GM18508 (cell line): ENCODE results near the gene PLEKHA4.
"Not testable (repeated sequence)": the region's sequence is repeated elsewhere in the genome, so short reads cannot be mapped to it uniquely, and the experiment has no call there.

ENCODE experiments used
- ATAC-seq: cut with Tn5 transposase; IDR thresholded peaks from one replicate; pipeline ENCODE4 v1.9.1; 2021; ENCODE audit warnings: moderate number of reproducible peaks; ENCODE audit not compliant: insufficient read depth, unreplicated experiment

Gene PLEKHA4

DNA sequence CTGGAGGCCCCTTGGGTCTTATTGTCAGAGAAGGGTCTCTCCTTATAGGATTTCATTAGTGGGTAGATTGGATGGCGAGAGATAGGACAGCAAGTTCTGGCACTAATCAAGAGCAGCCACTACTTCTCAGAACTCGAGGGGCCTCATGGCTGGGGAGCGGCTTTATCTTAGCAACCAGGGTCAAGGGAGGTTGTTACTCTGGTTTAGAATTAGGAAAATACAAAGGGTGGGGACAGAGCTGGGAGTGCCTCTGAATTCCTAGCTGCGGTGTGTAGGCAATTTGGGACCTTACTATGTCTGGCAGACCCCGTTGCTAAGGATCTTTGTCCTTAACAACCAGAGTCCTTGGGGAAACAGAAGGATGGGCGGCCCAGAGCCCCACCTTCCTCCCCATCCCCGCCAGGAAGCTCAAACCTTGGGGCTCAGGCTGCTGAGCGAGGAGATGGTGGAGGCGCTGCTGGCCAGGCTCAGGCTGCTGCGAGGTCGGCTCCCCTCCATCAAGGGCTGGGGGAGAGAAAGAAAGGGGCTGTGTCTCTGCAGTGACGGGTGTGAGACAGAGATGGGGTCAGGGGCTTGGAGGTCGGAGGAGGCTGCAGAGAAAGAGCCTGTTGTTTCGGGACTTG lies 1.2 kb downstream of the PLEKHA4 start:
- ATAC-seq, result no peak

DNA sequence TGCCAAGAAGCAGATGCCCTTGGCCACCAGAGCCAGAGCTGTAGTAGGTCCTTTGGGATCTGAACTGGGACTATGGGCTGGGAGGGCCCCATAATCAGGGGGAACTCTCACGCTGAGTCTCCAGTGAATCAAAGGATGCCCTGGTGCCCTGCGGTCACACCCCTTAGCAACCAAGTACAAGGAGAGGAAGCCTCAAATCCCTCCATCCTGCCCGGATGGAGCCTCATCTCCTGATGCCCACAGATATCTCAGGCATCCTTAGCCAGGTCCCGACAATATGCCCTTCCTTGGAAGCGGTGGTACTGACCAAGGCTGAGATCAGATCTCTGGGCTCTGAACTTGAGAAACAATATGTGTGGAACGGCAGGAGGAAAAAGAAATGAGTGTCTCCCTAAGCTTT lies 1.7 kb downstream of the PLEKHA4 start:
- ATAC-seq, result no peak

DNA sequence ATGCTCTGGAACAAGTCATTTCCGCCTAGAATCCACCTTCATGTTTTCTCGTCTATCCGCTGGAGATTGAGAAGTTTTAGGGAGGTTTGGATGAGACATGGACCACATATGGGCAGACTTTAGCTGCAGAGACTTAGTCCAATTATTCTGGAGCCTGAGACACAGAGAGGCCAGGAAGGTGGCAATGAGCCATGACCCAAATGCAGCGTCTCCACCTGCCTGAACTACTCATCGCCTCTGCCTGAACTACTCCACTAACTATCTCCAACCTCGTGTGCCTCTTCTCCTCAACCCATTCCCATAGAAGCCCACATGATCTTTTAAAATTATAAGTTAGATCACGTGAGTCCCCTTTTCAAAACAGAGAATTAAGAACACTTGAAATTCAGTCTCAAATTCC lies 5.6 kb downstream of the PLEKHA4 start:
- ATAC-seq, result no peak

DNA sequence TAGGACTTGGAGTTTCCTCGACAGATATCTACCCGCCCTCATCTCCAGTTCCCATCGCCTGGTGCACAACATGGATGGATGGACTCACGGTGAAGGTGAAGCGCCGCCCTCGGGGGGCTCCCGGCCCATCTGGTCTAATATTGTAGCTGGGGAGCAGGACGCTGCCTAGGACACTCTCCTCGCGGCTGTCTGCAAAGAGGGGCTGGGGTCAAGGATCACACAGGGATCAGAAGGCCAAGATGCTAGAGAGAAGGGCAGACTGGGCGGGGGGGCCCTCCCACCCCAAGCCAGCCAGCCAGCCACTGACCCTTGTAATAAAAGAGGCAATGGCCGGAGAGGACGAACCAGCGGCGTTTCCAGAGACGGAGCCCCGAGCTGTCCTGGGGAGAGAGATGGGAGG lies 7.1 kb downstream of the PLEKHA4 start:
- no peak for ATAC-seq

DNA sequence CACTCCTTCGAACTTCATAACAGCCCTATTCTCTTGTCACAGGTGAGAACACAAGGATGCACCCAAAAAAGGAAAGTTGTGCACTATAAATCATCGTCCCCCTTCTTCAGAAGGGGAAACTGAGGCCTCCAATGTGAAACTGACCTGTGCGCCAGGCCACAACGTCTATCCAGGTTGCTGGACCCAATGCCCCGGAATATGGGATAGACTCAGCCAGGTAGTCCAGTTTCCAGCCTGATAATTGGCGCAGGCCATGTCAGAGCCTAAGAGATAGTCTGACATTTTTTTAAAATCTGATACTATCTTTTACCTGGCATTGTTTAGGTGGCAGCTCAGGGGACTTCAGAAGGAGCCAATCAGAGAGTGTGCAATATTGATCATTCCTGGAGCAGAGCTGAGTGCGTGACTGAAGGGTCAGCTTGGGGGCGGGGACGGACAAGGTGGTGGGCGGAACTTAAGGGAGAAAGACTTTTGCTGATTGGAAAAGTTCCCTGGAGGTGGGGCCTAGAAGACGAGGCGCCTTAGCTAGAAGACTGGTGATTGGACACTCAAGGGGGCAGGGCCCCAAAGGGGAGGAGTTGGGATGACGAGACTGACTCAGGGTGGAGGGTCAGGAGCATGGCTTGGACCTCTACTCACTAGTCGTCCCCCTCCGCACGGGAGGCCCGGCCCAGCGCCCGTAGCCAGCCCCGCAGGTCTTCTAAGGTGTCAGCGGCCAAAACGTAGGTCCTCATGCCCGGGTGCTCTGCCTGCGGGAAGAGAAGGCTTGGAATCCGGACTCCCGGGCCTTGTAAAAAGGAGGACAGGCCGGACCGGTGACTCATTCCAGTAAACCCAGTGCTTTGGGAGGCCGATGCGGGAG lies 8.5 kb downstream of the PLEKHA4 start:
- ATAC-seq, result no peak

DNA sequence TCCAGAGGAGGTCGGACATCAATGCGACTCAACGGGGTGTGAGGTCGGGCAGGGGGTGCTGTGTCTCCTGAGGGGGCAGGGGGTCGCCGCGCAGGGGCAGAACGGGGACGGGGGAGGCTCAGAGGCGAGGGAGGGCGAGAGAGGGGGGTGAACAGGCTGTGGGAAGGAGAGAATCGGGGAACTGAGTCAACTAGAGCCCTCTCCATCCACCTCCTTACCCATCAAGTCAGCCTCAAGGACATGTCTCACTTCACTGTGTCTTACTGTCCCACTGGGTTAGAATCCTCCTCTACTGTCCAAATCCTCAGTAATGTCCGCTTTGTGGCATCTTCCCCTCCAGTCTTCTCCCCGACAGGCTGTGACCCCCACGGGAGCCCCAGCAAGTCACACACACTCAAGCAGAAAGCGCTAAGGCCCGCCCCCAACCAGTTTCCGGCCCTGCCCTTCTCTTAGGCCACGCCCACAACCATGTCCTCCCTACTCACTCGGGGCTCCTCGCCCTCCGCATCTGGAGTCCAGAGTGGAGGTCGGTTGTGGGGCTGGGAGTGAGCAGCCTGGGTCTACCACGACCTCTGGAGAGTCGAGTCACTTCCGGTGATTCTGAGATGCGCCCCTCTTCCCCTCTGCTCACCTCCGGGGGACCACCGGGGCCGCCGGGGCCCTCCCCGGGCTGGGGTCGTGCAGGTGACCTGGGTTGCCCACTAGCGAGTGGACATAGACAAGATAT lies 9.3 kb downstream of the PLEKHA4 start:
- no peak for ATAC-seq

DNA sequence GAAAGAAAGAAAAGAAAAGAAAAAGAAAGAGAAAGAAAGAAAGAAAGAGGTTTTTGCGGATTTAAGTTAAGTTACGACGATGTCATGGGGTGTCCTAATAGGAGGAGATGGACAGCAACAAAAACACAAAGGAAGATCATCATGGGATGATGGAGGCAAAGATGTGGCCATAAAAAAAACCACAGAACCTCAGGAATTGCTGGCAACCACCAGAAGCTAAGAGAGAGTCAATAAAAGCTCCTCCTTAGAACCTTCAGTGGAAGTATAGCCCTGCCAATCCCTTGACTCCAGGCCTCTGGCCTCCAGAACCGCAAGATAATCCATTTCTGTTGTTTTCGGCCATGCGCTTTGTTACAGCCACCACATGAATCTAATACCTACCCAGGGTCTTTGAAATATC lies 11.5 kb downstream of the PLEKHA4 start:
- no peak for ATAC-seq

DNA sequence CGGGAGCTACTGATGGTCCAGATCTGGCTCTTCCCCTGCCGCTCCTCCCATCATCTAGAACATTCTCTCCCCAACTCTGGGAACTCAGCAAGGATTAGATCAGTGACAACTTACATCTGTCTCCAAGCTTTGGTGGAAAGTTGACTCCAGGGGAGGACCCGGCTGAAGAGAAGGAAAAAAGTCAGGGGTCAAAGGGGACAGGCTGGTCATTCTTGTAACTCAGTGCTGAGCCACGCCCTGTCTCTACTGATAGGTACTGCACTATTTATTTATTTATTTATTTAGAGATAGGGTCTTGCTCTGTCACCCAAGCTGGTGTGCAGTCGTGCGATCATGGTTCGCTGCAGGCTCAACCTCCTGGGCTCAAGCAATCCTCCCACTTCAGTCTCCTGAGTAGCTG lies 14.3 kb downstream of the PLEKHA4 start:
- ATAC-seq, result no peak

DNA sequence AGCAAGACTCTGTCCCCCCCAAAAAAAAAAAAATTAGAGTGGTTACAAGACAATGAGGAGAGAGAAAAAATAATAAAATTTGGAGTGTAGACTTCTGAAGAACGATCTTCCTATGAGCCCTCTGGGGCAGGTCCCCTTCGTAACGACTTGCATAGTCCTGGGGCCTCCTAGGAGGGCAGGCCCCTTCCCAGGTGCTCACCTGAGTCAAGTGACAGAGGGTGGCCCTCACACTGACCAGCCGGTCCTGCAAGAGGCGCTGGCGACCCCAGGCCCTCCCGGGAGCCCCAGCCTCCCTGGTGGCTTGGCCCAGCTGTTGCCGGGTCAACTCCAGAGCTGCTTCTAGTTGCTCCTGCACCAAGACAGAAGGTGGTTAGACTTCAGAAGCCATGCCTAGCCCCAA lies 14.9 kb downstream of the PLEKHA4 start:
- no peak for ATAC-seq

DNA sequence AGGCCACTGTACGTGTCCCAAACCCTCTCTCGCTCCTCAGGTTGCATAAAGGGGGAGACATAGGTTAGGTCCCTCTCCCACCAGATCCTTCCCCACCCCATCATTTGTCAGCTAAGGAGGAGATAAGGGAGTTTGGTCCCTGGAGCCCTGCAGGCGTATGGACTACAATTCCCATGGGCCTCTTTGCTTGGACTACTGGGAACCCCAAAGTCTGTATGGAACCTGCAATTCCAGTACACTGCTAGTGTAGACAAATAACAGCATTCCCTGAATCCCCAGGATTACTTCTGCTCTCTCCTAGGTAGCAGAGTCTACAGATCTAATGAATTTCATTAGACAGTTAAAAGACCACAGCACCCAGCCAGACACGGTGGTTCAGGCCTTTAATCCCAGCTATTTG lies 16.1 kb downstream of the PLEKHA4 start:
- ATAC-seq, result no peak

DNA sequence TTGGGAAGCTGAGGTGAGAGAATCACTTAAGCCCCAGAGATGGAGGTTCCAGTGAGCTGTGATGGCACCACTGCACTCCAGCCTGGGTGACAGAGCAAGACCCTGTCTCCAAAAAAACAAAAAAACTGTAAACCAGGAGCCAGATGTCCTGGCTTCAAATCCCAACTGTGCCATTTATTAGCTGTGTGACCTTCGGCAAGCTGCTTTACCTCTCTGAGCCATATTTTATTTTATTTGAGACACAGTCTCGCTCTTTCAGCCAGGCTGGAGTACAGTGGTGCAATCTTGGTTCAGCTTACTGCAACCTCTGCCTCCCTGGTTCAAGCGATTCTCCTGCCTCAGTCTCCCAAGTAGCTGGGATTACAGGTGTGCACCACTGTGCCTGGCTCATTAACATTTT lies 21.8 kb downstream of the PLEKHA4 start:
- ATAC-seq, result not testable (repeated sequence)

DNA sequence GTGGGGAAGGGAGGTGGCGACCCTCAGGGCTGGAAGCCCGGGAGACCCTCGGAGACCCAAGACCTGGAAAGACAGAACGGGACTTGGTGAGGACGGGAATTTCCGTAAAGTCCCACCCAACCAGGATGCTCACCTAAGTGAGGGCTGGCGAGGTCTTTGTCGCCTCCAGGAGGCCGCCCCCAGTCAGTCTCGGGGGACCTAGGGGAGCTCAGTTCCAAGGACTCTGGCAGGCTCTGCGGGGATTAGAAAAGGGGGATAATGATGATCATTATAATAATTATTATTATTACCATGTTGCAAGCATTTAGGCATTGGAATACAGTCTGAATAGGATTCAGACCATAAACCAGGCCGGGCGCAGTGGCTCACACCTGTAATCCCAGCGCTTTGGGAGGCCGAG lies 23.0 kb downstream of the PLEKHA4 start:
- ATAC-seq, result no peak

DNA sequence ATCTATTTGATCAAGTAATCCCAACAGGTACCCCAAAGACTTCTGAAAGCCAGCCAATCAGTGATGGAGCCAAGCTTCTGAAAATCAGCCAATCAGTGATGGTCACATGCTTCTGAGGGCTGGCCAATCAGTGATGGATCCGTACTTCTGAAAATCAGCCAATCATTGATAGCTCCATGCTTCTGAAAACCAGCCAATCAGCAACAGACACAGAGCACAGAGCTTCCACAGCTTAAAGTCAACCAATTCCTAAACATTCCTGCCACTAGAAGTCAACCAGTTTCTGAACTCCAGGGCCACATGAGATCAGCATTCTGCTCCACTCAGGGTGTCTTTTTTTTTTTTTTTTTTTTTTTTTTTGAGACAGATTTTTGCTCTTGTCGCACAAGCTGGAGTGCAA lies 23.9 kb downstream of the PLEKHA4 start:
- ATAC-seq, result no peak

DNA sequence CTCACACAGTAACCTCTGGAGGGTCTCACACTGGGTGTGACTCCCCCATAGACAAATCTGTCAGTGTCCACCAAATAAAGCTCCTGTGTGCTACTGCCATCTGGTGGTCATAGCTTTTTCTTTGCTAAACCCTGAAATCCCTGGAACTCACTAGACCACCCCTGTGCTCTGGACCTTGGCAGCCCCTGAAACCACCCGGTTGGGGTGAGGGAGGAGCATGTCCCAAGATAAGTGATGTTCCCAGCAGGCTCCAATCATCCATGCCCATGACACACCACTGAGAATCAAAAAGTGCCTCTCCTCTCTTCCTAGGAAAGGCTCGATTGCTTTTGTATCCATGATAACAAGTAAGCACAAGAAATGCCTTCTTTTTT lies 25.6 kb downstream of the PLEKHA4 start:
- no peak for ATAC-seq

DNA sequence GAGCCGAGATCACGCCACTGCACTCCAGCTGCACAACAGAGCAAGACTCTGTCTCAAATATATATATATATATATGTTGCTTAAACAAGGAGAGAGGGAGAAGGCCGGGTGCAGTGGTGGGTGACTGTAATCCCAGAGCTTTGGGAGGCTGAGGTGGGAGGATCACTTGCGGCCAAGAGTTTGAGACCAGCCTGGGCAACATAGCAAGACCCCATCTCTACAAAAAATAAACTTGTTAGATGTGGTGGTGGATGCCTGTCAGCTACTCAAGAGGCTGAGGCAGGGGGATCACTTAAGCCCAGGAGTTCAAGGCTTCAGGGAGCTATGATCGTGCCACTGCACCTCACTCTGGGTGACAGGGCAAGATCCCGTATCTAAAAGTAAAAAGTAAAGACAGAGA lies 26.8 kb downstream of the PLEKHA4 start:
- no peak for ATAC-seq

DNA sequence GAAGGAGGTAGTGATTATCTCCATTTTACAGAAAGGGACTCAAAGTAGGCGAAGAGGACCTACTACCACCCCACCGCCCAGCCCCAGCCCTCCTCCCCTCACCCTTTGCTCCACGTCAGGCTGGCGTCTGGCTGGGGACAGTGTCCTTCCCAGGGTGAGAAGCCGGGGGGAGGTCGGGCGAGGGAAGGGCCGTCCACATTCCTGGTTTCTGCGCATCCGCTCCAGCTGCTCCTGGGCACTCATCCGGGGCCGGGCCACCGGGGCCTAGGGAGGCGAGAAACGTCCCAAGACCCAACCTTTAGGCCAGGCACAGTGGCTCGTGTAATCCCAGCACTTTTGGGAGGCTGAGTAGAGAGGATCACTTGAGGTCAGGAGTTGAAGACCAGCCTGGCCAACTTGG lies 27.4 kb downstream of the PLEKHA4 start:
- ATAC-seq, result no peak

DNA sequence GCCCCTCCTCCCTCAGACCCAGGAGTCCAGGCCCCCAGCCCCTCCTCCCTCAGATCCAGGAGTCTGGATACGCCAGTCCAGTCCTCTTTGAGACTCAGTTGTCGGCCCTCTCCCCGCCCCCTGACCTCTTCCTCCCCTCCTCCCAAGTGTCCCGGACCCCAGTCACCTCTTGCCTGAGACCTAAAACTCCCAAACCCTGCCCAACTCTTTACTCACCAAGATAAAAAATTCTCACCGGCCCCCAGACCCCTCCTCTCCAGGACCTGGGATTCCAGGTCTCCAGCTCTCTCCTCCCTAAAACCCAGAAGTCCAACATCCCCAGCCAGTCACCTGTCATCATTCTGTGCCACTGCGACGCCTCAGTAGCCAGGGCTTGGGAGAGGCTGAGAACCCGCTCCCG lies 30.7 kb downstream of the PLEKHA4 start:
- no peak for ATAC-seq

DNA sequence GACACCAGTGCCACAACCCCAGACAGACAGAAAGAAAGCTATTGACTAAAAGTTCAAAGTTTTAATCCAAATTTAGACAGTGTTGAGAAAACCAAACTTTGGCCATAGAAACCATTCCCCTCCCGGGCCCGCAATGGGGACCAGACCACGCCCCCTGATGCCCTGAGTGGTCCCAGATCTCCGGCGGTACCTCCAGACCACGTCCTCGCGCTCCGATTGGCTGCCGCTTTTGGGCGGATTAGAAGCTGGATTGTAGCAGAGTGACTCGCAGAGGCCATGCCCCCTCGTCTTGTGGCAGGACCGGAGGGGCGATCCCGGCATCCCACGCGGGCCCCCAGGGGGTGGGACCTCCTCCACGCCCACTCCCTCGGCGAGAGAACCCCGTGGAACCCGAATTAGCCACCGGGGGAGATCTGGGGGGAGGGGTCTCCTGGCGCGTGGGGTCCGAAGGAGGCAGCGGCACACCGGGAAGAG lies 31.3 kb downstream of the PLEKHA4 start:
- no peak for ATAC-seq

DNA sequence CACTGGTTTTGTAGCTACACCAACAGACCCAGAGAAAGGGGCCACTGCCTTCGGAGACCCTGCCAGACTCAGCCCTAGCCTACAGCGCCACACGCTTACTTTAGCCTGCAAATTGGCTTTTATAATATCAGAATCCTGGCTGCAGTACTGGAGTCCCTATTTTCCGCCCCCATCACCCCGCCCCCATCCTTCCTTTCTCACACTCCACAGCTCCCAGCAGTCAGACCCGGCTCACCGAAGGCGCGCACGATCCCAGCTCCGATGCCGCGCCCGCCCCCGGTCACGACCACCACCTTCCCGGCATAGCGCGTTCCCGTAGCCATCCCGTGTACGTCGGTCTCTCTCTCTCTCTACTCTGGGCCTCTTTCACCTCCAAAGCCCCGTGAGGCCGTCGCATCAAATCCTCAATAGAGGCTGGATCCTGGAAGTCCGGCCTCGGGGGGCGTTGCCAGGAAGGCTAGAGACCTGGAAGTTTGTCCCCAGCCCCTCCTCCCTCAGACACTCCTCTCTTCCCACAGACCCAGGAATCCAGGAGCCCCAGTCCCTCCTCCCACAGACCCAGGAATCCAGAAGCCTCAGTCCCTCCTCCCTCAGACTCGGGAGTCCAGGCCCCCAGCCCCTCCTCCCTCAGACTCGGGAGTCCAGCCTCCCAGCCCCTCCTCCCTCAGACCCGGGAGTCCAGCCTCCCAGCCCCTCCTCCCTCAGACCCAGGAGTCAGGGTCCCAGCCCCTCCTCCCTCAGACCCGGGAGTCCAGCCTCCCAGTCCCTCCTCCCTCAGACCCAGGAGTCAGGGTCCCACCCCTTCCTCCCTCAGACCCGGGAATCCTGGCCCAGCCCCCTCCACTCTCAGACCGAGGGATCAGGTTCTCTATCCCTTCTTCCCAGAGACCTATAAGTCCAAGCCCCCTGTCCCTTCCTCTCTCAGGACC lies 32.1 kb downstream of the PLEKHA4 start, which contains the start of gene HSD17B14:
Gene HSD17B14, minus strand, starts transcription at position 403 of the 929 bp plus-strand sequence. Its CDS starts 80 bp downstream, at position 323.
- ATAC-seq, result no peak

DNA sequence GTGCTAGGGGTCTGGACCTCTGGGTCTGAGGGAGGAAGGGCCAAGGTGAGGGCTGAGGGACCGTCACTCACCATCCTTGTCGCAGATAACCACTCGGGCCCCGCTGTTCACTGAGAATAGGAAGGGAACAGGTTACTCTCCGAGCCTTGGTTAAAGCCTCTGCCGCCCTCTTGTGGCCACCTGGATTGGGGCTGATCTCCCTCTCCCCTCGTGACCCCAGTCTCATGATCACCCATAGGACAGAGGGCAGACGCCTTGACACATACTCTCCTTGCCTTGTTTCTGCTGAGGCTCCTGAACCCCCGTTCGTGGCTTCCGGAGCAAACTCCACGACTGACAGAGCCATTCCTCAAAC lies 32.7 kb downstream of the PLEKHA4 start:
- ATAC-seq, result no peak
